Hepatocyte (in vitro differentiated cells): ENCODE results near the gene LSS. TPM values are rescaled to one million over a fixed set of nuclear protein-coding genes. Genes with fewer than 3 reads are reported as not detected.
A peak's percentile ranks its signal among the peaks of the same experiment; 100 is the strongest.

Experiments used
- DNase-seq: peaks from one replicate; pipeline ENCODE4 v3.0.0-alpha.2; 2016; ENCODE audit warnings: low spot score
- H2AFZ ChIP-seq: fragments of 200-600 bp; sonication (generic); 2 replicates; pipeline ENCODE4 v1.6.0; 2016; ENCODE audit warnings: antibody characterized with exemption, mild to moderate bottlenecking
- H3K27ac ChIP-seq: fragments of 200-600 bp; sonication (generic); 2 replicates; pipeline ENCODE4 v1.5.1; 2016; ENCODE audit warnings: mild to moderate bottlenecking
- H3K27me3 ChIP-seq: fragments of 200-600 bp; sonication (generic); 2 replicates; pipeline ENCODE4 v1.6.1; 2016
- H3K36me3 ChIP-seq: fragments of 200-600 bp; sonication (generic); replicated peaks from 2 replicates; pipeline ENCODE4 v1.5.1; 2016; ENCODE audit warnings: low read depth; ENCODE audit not compliant: insufficient read depth
- H3K4me1 ChIP-seq: fragments of 200-600 bp; sonication (generic); 2 replicates; pipeline ENCODE4 v1.5.1; 2016; ENCODE audit warnings: mild to moderate bottlenecking, moderate library complexity; ENCODE audit not compliant: insufficient read depth
- H3K4me2 ChIP-seq: fragments of 200-600 bp; sonication (generic); 2 replicates; pipeline ENCODE4 v1.6.0; 2016
- H3K4me3 ChIP-seq: fragments of 200-600 bp; sonication (generic); 2 replicates; pipeline ENCODE4 v1.5.1; 2016; ENCODE audit warnings: mild to moderate bottlenecking
- H3K79me2 ChIP-seq: fragments of 200-600 bp; sonication (generic); 2 replicates; pipeline ENCODE4 v1.6.0; 2017; ENCODE audit warnings: mild to moderate bottlenecking
- H3K9me2 ChIP-seq: fragments of 200-600 bp; sonication (generic); replicated peaks from 2 replicates; pipeline ENCODE4 v1.6.0; 2017; ENCODE audit warnings: mild to moderate bottlenecking; ENCODE audit not compliant: insufficient read depth
- H3K9me3 ChIP-seq: fragments of 200-600 bp; sonication (generic); 2 replicates; pipeline ENCODE4 v1.5.1; 2016; ENCODE audit warnings: low read depth, mild to moderate bottlenecking
- H4K20me1 ChIP-seq: fragments of 200-600 bp; sonication (generic); 2 replicates; pipeline ENCODE4 v1.6.0; 2016; ENCODE audit warnings: mild to moderate bottlenecking; ENCODE audit not compliant: insufficient read depth, poor library complexity, severe bottlenecking
- CTCF ChIP-seq: fragments of 200-600 bp; sonication (generic); IDR thresholded peaks from 2 replicates; pipeline ENCODE4 v1.5.1; 2016; ENCODE audit warnings: antibody characterized with exemption, mild to moderate bottlenecking; ENCODE audit not compliant: poor library complexity
- EZH2 ChIP-seq: fragments of 200-600 bp; sonication (generic); IDR thresholded peaks from 2 replicates; pipeline ENCODE4 v1.6.1; 2016; ENCODE audit warnings: antibody characterized with exemption, mild to moderate bottlenecking, borderline replicate concordance
- EZH2phosphoT487 ChIP-seq: fragments of 200-600 bp; sonication (generic); IDR thresholded peaks from one replicate; pipeline ENCODE4 v1.6.1; 2018; ENCODE audit warnings: antibody characterized with exemption, mild to moderate bottlenecking, low read depth, moderate library complexity; ENCODE audit not compliant: unreplicated experiment, severe bottlenecking
- WGBS: methylation state at CpG from one replicate; pipeline ENCODE4 v1.1.6; 2016; ENCODE audit warnings: low lambda C conversion rate; ENCODE audit errors: missing lambda C conversion rate; 5-methylcytosine and 5-hydroxymethylcytosine counted together
- polyA plus RNA-seq: library from polyadenylated mRNA; unstranded; fragments of >200 nt; fragmentation: Nextera tagmentation; extraction: Ambion mirVana; gene quantifications from 2 replicates; pipeline ENCODE4 v1.2.1, GENCODE V29; 2016
- total RNA-seq: library from RNA; depleted of rRNA; stranded (reverse); fragments of >200 nt; gene quantifications from 2 replicates; pipeline ENCODE4 v1.2.3, GENCODE V29; 2014

Gene LSS
- total and polyA plus RNA-seq, 2 experiments from 2014 or later, result 131 to 146 TPM

- no peaks in the 10 kb centered on the region for H4K20me1 ChIP-seq
- peak overlapping the region; percentile 80 for H3K4me2 ChIP-seq
- no peaks in the 10 kb centered on the region for H3K9me3 ChIP-seq
- peak; percentile 3 for DNase-seq
- WGBS, result 90% methylated on average over 16 of the region's 16 CpGs
- H3K4me3 ChIP-seq, result no peak overlapping the region
- no peak for TF ChIP-seq CTCF
- TF ChIP-seq EZH2, result no peak
- no peak for TF ChIP-seq EZH2phosphoT487
- H3K9me2 ChIP-seq, result no peaks in the 10 kb centered on the region
- no peaks in the 10 kb centered on the region for H3K36me3 ChIP-seq
- no peaks in the 10 kb centered on the region for H3K27me3 ChIP-seq
- H3K79me2 ChIP-seq, result no peaks in the 10 kb centered on the region
- H2AFZ ChIP-seq, result no peak overlapping the region
- H3K4me1 ChIP-seq, result peaks cover 5% of the 10 kb centered on the region
- H3K27ac ChIP-seq, result no peak overlapping the region
These were observed 73.5 kb downstream of the LSS start for GRCh38 chr21:46154955-46155513.

DNA sequence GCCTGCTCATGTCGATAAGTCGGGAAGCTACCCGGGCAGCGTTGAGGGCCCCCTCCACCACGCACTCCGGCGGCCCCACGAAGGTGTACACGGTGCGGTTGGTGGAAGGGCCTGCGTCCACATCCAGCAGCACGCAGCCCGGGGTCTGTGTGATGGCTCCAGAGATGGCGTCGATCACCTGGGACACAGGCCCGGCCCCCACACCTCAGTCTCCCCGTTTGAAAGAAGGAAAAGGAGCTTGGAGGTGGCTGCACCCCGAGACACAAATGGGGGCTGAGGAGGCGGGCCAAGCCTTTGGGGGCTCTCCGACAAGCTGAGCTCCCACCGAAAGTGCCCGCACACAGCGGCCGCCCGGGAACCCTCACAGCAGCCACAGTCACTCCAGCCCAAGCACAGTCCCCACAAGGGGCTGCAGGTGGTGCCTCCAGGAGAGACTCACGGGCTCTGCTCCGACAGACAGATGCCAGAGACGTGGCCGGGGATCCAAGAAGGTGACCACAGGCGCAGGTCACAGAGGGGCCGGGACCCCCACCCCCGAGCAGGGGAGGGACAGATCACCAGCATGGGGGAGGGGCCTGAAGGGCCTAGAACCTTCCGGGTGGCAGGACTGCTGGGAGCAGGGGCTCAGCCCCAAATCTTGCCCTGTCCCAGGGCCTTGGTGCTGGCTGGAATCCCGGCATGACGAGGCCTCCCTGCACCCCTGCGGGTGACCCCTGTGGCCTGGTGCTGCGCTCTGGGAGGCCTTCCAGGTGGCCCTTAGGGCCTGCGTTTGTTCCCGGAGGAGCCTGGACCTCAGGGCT lies 74.2 kb downstream of the LSS start:
- Histone ChIP-seq H3K4me1 (peaks cover 5% of the 10 kb centered on the region), H3K9me2 (no peaks in the 10 kb centered on the region), H4K20me1 (no peaks in the 10 kb centered on the region), H2AFZ (no peak overlapping the region), H3K36me3 (no peaks in the 10 kb centered on the region), H3K27ac (no peak overlapping the region), H3K4me2 (peak overlapping the region; percentile 80), H3K9me3 (no peaks in the 10 kb centered on the region), H3K4me3 (no peak overlapping the region), H3K27me3 (no peaks in the 10 kb centered on the region), H3K79me2 (no peaks in the 10 kb centered on the region)
- peak; percentile 10 for DNase-seq
- TF ChIP-seq EZH2phosphoT487 (no peak), CTCF (no peak), EZH2 (no peak)
- WGBS, result 96% methylated on average over 31 of the region's 39 CpGs

GRCh38 chr21:46153247-46154154 lies 75.1 kb downstream of the LSS start:
- whole genome bisulfite sequencing, result 28% methylated on average over 19 of the region's 33 CpGs
- Histone ChIP-seq H2AFZ (peak overlapping the region; percentile 66), H3K27me3 (no peaks in the 10 kb centered on the region), H3K9me2 (no peaks in the 10 kb centered on the region), H3K27ac (peak overlapping the region; percentile 69), H3K4me3 (no peak overlapping the region), H3K4me2 (peak overlapping the region; percentile 80), H3K36me3 (no peaks in the 10 kb centered on the region), H3K79me2 (no peaks in the 10 kb centered on the region), H3K4me1 (peaks cover 5% of the 10 kb centered on the region), H3K9me3 (no peaks in the 10 kb centered on the region), H4K20me1 (no peaks in the 10 kb centered on the region)
- TF ChIP-seq EZH2phosphoT487, result no peak
- no peak for TF ChIP-seq EZH2
- TF ChIP-seq CTCF, result peak; percentile 79
- DNase-seq, result peak; percentile 82
